ENCODE data around the gene LAMA4.
A peak's percentile ranks its signal among the peaks of the same experiment; 100 is the strongest.
"Not testable (repeated sequence)": the region's sequence is repeated elsewhere in the genome, so short reads cannot be mapped to it uniquely, and the experiment has no call there.

Gene LAMA4

GRCh38 chr6:112214739-112215269, 39.6 kb downstream of the LAMA4 start:
- DNase-seq, result no peak

- no peak for DNase-seq
Measured at GRCh38 chr6:112210852-112211251, 43.5 kb downstream of the LAMA4 start.

GRCh38 chr6:112209131-112209530, 45.2 kb downstream of the LAMA4 start:
- DNase-seq, result no peak

- peak; percentile 73 for DNase-seq
Measured at GRCh38 chr6:112207776-112208175, 46.6 kb downstream of the LAMA4 start.

- no peak for DNase-seq
Measured at GRCh38 chr6:112207131-112207530, 47.2 kb downstream of the LAMA4 start.

GRCh38 chr6:112206110-112206458, 48.3 kb downstream of the LAMA4 start:
- DNase-seq, result no peak

- no peak for DNase-seq
Measured at GRCh38 chr6:112205427-112206109, 48.8 kb downstream of the LAMA4 start.

GRCh38 chr6:112204350-112204706, 50.0 kb downstream of the LAMA4 start:
- DNase-seq, result no peak

GRCh38 chr6:112203577-112204349, 50.6 kb downstream of the LAMA4 start:
- no peak for DNase-seq

GRCh38 chr6:112202639-112203341, 51.6 kb downstream of the LAMA4 start:
- DNase-seq, result peak; percentile 49

- DNase-seq, result not testable (repeated sequence)
Measured at GRCh38 chr6:112200185-112200914, 54.0 kb downstream of the LAMA4 start.

GRCh38 chr6:112199001-112199403, 55.4 kb downstream of the LAMA4 start:
- DNase-seq, result no peak

GRCh38 chr6:112198582-112198981, 55.8 kb downstream of the LAMA4 start:
- no peak for DNase-seq

GRCh38 chr6:112197636-112198035, 56.7 kb downstream of the LAMA4 start:
- no peak for DNase-seq

GRCh38 chr6:112196306-112196705, 58.1 kb downstream of the LAMA4 start:
- DNase-seq, result no peak

GRCh38 chr6:112195166-112195565, 59.2 kb downstream of the LAMA4 start:
- DNase-seq, result no peak

- DNase-seq, result no peak
Measured at GRCh38 chr6:112194511-112194910, 59.9 kb downstream of the LAMA4 start.

- DNase-seq, result no peak
Measured at GRCh38 chr6:112193535-112194051, 60.8 kb downstream of the LAMA4 start.

- DNase-seq, result no peak
Measured at GRCh38 chr6:112193117-112193516, 61.2 kb downstream of the LAMA4 start.

GRCh38 chr6:112191509-112192020, 62.8 kb downstream of the LAMA4 start:
- DNase-seq, result no peak

- no peak for DNase-seq
Measured at GRCh38 chr6:112190164-112190563, 64.2 kb downstream of the LAMA4 start.

GRCh38 chr6:112189494-112189893, 64.9 kb downstream of the LAMA4 start:
- no peak for DNase-seq

GRCh38 chr6:112188906-112189305, 65.5 kb downstream of the LAMA4 start:
- DNase-seq, result no peak
